MM.1S (cell line): ENCODE measurements around the gene TRIP4.

Source experiments
- DNase-seq: peaks from one replicate; pipeline ENCODE4 v3.0.0-alpha.2; 2015
- H2AFZ ChIP-seq: fragments of 300-600 bp; sonication (generic); 2 replicates; pipeline ENCODE4 v1.6.0; 2016; ENCODE audit warnings: antibody characterized with exemption, low read length
- H3F3A ChIP-seq: fragments of 300-600 bp; sonication (generic); 2 replicates; pipeline ENCODE4 v1.6.1; 2016; ENCODE audit warnings: mild to moderate bottlenecking, antibody characterized with exemption, low read length, moderate library complexity, mixed read lengths; ENCODE audit not compliant: insufficient read depth
- H3K27ac ChIP-seq: fragments of 300-600 bp; sonication (generic); 2 replicates; pipeline ENCODE4 v1.5.1; 2016; ENCODE audit warnings: mild to moderate bottlenecking, low read length
- H3K27me3 ChIP-seq: fragments of 300-600 bp; sonication (generic); replicated peaks from 2 replicates; pipeline ENCODE4 v1.6.0; 2016; ENCODE audit warnings: low read length; ENCODE audit not compliant: insufficient read depth
- H3K36me3 ChIP-seq: fragments of 300-600 bp; sonication (generic); replicated peaks from 2 replicates; pipeline ENCODE4 v1.6.1; 2016; ENCODE audit warnings: mild to moderate bottlenecking, low read length, mixed read lengths; ENCODE audit not compliant: insufficient read depth
- H3K4me1 ChIP-seq: fragments of 300-600 bp; sonication (generic); 2 replicates; pipeline ENCODE4 v1.6.1; 2016; ENCODE audit warnings: low read length, mixed read lengths
- H3K4me2 ChIP-seq: fragments of 300-600 bp; sonication (generic); 2 replicates; pipeline ENCODE4 v1.6.0; 2016; ENCODE audit warnings: low read depth, low read length
- H3K4me3 ChIP-seq: fragments of 300-600 bp; sonication (generic); 2 replicates; pipeline ENCODE4 v1.5.1; 2016; ENCODE audit warnings: low read length, mixed read lengths
- H3K79me2 ChIP-seq: fragments of 300-600 bp; sonication (generic); 2 replicates; pipeline ENCODE4 v1.6.1; 2016; ENCODE audit warnings: mixed run types, low read length, mixed read lengths
- H3K9ac ChIP-seq: fragments of 300-600 bp; sonication (generic); 2 replicates; pipeline ENCODE4 v1.6.1; 2016; ENCODE audit warnings: low read length, mixed read lengths
- H3K9me2 ChIP-seq: fragments of 300-600 bp; sonication (generic); replicated peaks from 2 replicates; pipeline ENCODE4 v1.6.1; 2016; ENCODE audit warnings: mild to moderate bottlenecking, low read length, mixed read lengths; ENCODE audit not compliant: insufficient read depth
- H3K9me3 ChIP-seq: fragments of 300-600 bp; sonication (generic); replicated peaks from 2 replicates; pipeline ENCODE4 v1.6.1; 2016; ENCODE audit warnings: mild to moderate bottlenecking, low read length, mixed read lengths; ENCODE audit not compliant: insufficient read depth
- H4K20me1 ChIP-seq: fragments of 300-600 bp; sonication (generic); 2 replicates; pipeline ENCODE4 v1.6.1; 2016; ENCODE audit warnings: mild to moderate bottlenecking, low read length, moderate library complexity, mixed read lengths; ENCODE audit not compliant: insufficient read depth
- EZH2 ChIP-seq: fragments of 300-600 bp; sonication (generic); optimal IDR thresholded peaks from 2 replicates; pipeline ENCODE3; 2017; ENCODE audit warnings: low read depth, mild to moderate bottlenecking, antibody characterized with exemption, low read length, mixed read lengths
- EZH2phosphoT487 ChIP-seq: fragments of 300-600 bp; sonication (generic); IDR thresholded peaks from 2 replicates; pipeline ENCODE4 v1.6.1; 2018; ENCODE audit warnings: antibody characterized with exemption, low read length
- TF ChIP-seq, protein P1 (sequence below): fragments of 300-600 bp; sonication (generic); IDR thresholded peaks from 2 replicates; pipeline ENCODE4 v1.5.1; 2016; ENCODE audit warnings: antibody characterized with exemption, low read length, mixed read lengths

Gene TRIP4

GRCh38 chr15:64381000-64381751, 6.5 kb upstream of the TRIP4 start, which contains the start of gene PCLAF:
Gene PCLAF (minus strand): TSS chr15:64381441. CDS start chr15:64381371, 70 bp downstream.
- Histone ChIP-seq H3K9ac (peak within 1 kb of the TSS; percentile 73), H3K4me3 (peak within 1 kb of the TSS; percentile 84), H4K20me1 (no peaks in the 10 kb centered on the region), H3K9me2 (no peaks in the 10 kb centered on the region), H2AFZ (peak within 1 kb of the TSS; percentile 79), H3K27ac (no peak within 1 kb of the TSS), H3K4me2 (peak within 1 kb of the TSS; percentile 77), H3K27me3 (no peaks in the 10 kb centered on the region), H3K79me2 (peaks cover 34% of the 10 kb centered on the region), H3K36me3 (no peaks in the 10 kb centered on the region), H3K9me3 (no peaks in the 10 kb centered on the region), H3F3A (0 out of 2 replicates have a peak, but pooled peaks cover 3% of the 10 kb centered on the region), H3K4me1 (peaks cover 4% of the 10 kb centered on the region; the same call in 1 of the 2 replicates)
- DNase-seq, result peak; percentile 97
- TF ChIP-seq EZH2phosphoT487, result no peak
- TF ChIP-seq EZH2, result no peak
- TF ChIP-seq, protein P1, sequence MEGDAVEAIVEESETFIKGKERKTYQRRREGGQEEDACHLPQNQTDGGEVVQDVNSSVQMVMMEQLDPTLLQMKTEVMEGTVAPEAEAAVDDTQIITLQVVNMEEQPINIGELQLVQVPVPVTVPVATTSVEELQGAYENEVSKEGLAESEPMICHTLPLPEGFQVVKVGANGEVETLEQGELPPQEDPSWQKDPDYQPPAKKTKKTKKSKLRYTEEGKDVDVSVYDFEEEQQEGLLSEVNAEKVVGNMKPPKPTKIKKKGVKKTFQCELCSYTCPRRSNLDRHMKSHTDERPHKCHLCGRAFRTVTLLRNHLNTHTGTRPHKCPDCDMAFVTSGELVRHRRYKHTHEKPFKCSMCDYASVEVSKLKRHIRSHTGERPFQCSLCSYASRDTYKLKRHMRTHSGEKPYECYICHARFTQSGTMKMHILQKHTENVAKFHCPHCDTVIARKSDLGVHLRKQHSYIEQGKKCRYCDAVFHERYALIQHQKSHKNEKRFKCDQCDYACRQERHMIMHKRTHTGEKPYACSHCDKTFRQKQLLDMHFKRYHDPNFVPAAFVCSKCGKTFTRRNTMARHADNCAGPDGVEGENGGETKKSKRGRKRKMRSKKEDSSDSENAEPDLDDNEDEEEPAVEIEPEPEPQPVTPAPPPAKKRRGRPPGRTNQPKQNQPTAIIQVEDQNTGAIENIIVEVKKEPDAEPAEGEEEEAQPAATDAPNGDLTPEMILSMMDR, result no peak

GRCh38 chr15:64383760-64384159, 3.9 kb upstream of the TRIP4 start:
- Histone ChIP-seq H3K27ac (no peak overlapping the region), H3F3A (0 out of 2 replicates have a peak, but pooled peaks cover 3% of the 10 kb centered on the region), H3K4me2 (no peak overlapping the region), H4K20me1 (no peaks in the 10 kb centered on the region), H3K27me3 (no peaks in the 10 kb centered on the region), H3K36me3 (no peaks in the 10 kb centered on the region), H3K9me2 (no peaks in the 10 kb centered on the region), H3K4me1 (peaks cover 8% of the 10 kb centered on the region; the same call in 1 of the 2 replicates), H3K79me2 (peaks cover 35% of the 10 kb centered on the region), H2AFZ (no peak overlapping the region), H3K9me3 (no peaks in the 10 kb centered on the region), H3K4me3 (no peak overlapping the region), H3K9ac (no peak overlapping the region)
- no peak for DNase-seq
- TF ChIP-seq EZH2phosphoT487 (no peak), EZH2 (no peak)
- TF ChIP-seq, protein P1, result no peak

GRCh38 chr15:64386291-64386690, 1.3 kb upstream of the TRIP4 start:
- H3K4me1 ChIP-seq, result peaks cover 4% of the 10 kb centered on the region; the same call in 1 of the 2 replicates
- DNase-seq, result no peak
- no peak overlapping the region for H3K9ac ChIP-seq
- H3K27me3 ChIP-seq, result no peaks in the 10 kb centered on the region
- H3K4me2 ChIP-seq, result no peak overlapping the region
- no peaks in the 10 kb centered on the region for H3F3A ChIP-seq
- H3K27ac ChIP-seq, result no peak overlapping the region
- peaks cover 21% of the 10 kb centered on the region for H3K79me2 ChIP-seq
- no peaks in the 10 kb centered on the region for H3K9me2 ChIP-seq
- H4K20me1 ChIP-seq, result no peaks in the 10 kb centered on the region
- no peaks in the 10 kb centered on the region for H3K9me3 ChIP-seq
- no peak overlapping the region for H3K4me3 ChIP-seq
- no peaks in the 10 kb centered on the region for H3K36me3 ChIP-seq
- no peak overlapping the region for H2AFZ ChIP-seq
- TF ChIP-seq EZH2 (no peak), EZH2phosphoT487 (no peak)
- TF ChIP-seq, protein P1, result no peak
